NCI-H526 treated with DMSO at 0.1 percent for 48 hours (cell line): ENCODE data around the gene TMEM233.
"Not testable (repeated sequence)": the region's sequence is repeated elsewhere in the genome, so short reads cannot be mapped to it uniquely, and the experiment has no call there.

Experiments
- DNase-seq: peaks from one replicate; lab custom pipeline; 2025; lab: John Stamatoyannopoulos, UW

Gene TMEM233

DNA sequence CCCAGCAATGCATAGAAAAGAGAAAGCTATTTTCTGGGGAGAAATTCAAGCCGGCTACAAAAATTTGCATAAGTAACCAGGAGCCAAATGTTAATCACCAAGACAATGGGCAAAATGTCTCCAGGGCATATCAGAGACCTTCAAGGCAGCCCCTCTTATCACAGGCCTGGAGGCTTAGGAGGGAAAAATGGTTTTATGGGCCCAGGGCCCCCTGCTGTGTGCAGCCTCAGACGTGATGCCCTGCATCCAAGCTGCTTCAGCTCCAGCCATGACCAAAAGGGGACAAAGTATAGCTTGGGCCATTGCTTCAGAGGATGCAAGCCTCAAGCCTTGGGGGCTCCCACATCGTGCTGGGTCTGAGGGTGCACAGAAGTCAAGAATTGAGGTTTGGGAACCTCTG is 15.8 kb downstream of the TMEM233 start:
- no peak for DNase-seq

DNA sequence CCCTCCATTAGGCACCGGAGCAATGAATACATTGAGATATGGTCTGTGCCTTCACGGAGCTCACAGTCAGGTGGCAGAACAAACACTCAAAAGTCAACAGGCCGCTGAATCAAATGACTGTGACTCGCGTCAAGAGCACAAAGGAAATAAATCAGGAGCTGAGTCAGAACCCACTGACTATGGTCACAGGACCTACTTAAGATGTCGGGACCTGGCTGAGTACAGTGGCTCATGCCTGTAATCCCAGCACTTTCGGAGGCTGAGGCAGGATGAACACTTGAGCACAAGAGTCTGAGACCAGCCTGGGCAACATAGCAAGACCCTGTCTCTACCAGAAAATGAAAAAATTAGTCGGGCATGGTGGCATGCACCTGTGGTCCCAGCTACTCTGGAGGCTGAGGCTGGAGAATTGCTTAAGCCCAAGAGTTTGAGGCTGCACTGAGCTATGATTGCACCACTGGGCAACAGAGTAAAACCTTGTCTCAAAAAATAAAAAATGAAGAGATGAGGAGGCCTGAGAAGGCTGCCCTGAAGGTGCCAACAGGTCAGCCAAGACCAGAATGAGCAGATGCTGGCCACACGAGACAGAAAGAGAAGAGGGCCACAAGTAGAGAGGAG is 19.9 kb downstream of the TMEM233 start:
- DNase-seq = no peak

DNA sequence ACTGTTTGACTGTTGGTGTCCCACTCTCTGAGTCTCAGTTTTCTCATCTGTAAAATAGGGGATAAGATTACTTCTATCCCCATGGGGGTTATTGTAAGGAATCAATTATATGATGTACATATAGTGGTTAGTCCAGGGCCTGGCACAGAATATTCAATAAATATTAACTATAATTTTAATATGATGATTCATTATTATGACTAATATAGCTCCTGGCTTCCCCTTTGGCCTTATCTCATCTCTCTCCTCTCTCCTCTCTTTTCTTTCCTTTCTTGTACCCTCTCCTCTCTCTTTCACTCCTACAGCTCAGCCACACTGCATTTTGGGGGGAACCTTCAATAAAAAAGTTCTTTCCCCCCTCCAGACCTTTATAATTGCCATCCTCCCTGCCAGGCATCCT is 21.1 kb downstream of the TMEM233 start:
- DNase-seq = no peak

DNA sequence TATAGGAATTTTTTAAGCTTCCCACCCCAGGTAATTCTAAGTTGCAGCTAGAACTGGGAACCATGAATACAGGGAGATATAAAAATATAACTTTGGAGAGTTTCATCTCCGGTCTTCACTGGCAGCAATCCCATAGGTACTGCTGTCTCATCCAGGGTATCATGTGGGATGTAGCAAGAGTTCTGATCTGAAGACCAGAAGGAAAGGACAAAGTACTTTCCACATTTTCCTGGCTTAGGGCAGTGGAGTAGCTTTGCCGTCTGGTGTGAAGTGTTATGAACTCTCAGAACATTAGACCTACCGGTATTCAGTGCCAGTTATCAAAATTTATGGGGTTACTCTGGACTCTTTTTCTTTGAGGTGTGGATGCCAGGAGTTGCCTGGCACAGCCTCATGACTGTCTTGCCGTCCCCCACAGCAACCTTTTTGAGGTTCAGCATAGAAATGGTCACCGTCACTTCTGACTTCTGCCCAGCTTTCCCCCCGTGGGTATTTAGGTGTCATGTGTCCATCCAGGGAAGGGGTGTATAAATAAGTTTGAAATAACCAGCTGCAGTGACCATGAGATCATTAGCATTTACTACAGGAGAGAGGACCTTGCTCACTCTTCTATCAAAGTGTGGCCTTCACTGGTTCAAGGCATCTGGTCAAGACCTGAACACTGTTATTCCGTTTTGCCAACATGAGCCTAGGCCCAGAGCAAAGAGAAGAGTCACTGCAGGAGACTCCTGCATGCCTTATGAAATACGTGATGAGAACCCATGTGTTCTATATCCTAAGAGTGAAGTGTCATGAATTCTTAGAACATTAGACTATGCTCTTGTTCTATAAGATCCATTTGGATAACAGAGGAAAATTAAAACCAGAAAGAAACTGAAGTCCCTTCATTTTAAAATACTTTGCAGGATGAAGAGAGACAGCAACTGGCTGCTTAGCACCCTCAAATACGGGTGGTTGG is 22.2 kb downstream of the TMEM233 start:
- no peak for DNase-seq

DNA sequence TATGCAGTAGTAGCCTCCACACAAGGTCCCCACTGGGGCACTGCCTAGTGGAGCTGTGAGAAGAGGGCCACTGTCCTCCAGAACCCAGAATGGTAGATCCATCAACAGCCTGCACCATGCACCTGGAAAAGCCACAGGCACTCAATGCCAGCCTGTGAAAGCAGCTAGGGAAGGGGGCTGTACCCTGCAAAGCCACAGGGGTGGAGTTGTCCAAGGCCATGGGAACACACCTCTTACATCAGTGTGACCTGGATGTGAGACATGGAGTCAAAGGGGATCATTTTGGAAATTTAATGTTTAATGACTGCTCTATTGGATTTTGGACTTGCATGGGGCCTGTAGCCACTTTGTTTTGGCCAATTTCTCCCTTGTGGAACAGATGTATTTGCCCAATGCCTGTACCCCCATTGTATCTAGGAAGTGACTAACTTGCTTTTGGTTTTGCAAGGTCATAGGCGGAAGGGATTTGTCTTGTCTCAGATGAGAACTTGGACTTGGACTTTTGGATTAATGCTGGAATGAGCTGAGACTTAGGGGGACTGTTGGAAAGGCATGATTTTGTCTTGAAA is 24.8 kb downstream of the TMEM233 start:
- DNase-seq = not testable (repeated sequence)

DNA sequence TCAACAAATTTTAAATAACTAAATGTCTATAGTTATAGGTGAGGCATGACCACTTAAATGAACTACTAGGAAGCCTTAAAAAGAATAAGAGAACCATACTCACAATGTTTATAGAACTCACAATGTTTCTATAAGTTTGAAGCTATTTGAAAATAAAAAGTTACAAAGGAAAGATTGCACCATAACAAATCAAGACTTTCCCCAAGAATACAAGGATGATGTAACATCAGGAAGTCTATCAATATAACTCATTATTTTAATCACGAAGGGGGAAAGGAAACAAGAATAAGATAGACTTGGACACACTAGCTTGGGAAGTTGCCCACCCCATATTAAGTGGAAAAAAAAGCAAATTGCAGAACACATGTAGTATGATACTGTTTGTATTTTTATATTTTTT is 26.9 kb downstream of the TMEM233 start:
- DNase-seq = no peak

DNA sequence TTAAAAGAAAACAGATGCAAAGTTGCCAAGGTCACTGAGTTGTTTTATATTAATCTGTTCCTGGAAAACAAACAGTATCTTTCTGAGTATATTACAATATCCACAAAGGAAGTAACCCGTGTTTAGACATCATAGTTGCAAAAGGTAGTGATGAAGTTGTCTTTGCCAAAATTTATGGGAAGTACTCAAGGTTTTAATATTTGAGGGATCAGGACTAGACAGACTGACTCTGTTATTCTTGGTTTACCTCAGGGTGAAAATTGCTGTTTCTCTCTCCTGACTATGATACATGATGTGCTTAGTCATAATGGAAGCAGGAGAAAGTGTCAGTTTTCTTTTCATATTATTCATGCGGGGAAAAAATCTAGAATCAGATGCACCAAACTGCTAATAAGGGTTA is 28.3 kb downstream of the TMEM233 start:
- no peak for DNase-seq

DNA sequence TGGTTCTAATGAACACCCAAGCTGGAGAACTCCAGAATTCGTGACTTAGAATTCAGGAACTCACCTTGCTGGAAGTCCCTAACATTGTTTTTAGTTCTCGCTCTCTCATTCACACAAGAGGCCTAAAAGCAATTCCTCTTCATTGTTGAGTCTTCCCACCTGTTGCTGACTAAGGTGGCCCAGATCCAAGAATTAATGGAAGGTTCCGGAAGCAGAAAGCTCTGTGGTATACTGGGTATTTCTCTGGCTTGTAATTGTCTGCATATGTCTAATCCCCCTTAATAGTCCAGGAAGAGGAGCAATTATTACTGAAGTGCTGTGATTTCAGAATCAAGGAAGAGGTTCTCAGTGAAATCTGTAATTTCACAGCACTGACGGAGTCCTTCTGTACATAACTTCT is 31.4 kb downstream of the TMEM233 start:
- DNase-seq = no peak

DNA sequence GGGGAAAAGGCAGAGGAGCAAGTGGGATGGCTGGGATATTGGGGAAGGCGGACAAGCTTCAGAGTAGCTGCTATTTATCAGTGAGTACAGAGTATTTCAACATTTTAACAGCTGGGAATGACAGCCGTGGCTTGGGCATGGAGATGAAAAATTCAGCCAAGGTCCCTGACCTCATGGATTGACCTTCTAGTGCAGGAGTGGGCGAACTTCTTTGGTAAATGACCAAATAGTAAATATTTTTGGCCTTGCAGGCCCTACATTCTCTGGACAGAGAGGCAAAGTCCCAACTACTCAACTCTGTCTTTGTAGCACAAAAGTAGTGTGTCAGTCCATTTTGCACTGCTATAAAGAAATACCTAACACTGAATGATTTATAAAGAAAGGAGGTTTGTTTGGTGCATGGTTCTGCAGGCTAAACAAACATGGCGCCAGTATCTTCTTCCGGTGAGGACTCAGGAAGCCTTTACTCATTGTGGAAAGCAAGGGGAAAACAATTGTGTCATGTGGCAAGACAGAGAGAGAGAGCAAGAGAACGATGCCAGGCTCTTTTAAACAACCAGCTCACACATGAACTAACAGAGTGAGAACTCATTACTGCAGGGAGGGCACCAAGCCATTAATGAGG is 33.6 kb downstream of the TMEM233 start:
- DNase-seq = no peak

DNA sequence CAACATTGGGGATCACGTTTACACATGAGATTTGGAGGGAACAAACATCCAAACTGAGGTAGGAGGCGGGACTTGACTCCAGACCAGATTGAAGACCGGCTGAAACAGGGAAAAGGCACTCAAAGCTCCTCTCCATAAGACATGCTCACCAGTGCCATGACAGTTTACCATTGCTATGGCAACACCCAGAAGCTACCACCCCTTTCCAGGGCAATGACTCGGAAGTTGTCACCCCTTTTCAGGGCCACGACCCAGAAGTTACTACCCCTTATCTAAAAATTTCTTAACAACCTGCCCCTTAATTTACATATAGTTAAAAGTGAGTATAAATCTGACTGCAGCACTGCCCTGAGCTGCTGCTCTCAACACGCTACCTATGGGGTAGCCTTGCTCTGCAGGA is 34.1 kb downstream of the TMEM233 start:
- no peak for DNase-seq

DNA sequence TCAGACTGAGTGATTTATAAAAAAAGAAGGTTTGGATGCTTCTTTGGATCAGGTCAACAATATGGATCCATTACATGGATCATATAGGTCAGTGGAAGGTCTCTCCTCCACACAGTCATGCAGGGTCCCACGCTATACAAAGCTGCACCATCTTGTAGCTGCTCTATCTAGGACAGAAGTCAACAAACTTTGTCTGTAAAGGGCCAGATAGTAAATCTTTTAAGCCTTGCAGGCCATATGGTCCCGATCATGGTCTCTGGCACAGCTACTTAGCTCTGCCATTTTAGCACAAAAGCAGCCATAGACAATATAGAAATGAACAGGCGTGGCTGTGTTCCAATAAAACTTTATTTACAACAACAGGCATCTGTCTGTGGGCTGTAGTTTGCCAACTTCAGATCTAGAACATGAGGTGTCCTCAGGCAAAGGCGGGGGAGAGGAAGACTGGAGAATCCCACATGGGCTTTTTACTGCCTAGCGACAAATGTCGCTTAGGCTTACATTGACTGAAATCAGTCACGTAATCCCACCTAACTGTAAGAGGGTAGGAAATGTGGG is 36.7 kb downstream of the TMEM233 start:
- DNase-seq = no peak

DNA sequence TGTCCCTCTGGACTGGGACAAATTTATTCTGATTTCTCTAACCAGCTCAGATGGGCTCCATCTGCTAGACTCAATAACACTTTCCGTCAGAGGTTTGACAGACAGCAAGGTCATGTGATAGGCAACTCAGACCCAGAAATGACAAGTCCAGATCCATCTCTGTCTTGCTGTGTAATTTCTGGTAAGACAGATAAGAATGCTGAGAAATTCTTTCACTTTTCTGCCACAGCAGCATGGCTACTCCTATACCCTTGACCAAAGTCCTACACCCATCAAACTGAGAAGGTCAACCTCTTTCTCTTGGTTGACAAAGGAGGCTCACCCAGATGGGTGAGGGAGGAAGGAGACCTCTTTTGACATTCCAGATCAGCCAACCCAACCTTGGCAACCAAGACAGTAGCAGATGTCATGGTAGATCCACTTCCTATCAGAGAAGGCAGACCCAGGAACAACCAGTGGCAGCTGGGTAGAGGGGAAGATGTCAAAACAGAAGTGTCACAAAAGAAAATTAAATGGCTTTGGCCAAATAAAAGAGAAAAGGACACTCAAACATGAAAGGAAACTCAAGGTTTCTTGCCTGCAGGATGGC is 37.5 kb downstream of the TMEM233 start:
- DNase-seq = no peak

DNA sequence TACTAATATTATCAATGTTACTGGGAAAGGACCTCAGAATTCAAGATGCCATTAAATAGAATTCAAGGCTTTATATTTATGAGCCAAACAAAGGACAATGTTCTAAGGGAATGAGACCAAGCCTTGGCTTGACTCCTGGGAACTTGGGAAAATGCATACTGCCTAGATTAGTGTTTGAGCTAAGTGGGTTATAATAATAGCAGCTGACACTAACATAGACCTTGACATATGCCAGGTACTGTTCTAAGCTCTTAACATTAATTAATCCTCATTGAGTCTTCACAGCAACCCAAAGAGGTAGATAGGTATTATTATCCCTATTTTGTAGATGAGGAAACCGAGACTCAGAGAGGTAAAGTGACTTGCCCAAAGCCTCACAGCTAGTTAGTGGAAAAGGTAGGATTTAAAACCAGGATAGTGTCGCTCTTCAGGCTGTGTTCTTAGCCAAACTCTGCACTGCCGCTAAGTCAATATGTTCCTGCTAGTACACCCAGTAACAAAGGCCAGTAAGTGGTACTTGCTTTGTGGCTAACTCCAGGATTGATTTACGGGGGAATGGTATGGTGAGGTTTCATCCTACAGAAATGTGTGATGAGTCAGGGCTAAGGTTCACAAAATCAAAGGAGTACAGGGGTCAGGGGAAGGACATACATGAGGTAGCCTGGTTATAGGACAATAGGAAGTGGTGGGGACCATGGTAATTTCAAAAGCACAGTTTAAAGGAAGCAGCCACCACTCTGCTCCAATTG is 38.5 kb downstream of the TMEM233 start:
- DNase-seq = no peak

DNA sequence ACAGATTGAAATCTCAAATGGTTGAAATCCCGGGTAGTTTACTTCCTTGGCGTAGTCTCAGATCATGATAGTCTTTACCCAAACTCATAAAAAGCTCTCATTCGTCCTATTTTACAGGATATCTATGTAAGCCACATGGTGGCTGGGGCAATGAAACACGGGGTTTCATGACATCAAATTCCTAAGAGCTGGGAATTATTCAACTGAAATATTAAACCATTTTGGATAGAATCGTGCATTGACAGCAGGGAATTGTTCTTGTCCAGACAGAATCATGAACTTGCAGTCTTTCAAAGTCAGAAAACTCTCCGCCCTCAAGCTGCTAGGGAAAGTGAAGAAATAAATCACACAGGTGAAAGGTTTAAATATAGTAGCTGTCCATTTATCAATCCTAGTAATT is 41.2 kb downstream of the TMEM233 start:
- no peak for DNase-seq

DNA sequence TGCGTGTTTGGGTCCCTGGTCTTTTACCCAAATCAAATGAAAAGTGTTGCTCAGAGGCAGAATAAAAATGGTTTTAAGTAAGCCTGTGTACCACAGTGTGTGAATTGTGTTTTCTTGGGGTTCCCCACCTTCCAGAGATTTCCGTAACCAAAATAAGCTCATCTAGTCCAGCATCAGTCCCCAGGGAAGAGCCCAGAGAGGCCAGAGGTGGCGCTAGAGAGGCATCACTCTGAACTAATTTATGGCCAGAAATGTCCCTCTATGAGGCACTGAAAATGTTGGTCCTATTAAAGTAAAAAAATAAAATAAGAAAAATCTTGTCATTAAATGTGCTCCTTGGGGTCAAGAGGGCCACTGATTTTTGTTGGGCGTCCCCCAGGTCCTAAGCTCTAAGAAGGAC is 49.4 kb downstream of the TMEM233 start:
- no peak for DNase-seq

DNA sequence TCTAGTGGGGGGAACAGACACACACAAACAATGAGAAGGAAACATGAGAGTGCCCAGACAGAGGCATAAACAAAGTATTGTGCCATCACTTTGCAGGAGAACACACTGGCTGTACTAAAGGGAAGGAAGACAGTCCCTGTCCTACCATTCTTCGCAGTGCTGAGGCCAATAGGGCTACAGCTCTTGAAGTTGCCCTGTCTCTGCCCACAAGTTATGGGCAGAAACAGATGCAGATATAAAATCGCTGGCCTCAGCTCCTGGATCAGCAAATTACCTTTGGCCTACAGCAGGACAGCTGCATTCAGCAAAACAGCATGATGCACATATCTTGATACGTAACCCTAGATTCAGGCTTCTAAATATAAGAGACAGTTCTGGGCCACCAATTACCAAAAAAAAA is 51.4 kb downstream of the TMEM233 start:
- DNase-seq = no peak

DNA sequence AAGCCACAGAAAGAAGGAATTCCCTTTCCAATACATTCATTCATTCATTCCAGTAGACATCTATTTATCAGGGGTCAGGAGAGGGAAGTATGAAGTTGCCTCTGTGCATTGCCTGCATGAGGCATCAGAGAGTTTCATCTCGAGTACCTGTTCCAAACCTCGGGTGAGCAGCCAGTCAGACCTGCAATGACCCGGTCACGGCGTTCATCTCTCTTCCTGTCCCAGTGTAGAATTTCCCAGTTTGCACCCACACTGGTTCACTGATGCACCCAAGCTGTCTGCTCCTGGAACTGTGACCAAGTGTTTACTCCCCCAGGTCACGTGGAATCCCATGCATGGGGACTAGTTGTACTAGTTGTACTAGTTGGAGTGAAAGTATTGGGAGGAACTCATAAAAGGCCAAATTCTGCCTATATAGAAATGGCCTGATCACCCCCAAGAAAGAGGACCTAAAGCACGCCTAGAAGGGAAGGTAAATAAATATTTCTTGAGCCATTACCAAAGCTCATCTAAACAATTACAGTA is 52.0 kb downstream of the TMEM233 start:
- DNase-seq = no peak

DNA sequence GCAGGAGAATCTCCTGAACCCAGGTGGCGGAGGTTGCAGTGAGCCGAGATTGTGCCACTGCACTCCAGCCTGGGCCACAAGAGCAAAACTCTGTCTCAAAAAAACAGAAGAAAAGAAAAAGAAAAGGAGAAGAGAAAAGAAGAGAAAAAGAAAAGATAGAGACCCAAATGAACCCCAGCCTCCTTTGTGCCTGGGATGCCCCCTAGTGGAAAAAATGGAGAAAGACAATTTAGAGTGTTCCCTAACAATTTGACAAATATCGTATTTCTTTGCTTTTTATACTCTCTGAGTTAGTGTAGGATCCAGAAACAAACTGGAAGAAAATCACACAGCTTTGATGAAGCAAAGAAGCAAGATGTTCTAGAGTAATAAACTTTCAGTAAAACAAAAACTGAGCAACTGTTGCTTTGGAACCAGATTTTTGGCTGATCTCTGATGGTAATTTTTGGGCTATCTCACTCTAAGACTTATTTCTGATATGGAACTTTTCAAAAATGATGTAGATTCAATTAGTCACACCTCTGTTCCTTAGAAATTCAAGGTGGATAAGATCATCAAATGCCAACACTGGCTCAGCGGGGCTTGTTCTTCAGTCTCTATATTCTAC is 55.7 kb downstream of the TMEM233 start:
- no peak for DNase-seq

DNA sequence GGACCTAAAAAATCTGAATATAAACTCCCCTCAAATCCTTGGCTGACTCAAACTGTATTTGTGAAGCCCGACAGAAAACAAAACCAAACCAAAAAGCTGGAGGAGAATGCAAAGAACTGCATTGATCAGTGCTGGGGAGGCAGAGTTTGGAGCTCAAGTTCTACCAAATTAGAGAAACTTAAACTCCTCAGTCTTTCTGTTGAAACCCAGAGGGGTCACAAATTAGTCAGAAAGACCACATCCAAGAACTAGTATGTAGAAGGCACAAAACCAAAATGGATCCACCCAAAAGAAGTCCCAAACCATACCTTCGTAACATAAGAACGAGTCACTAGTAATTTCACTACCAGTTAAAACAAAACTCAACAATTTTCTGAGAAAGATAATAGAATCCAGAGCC is 59.1 kb downstream of the TMEM233 start:
- DNase-seq = no peak

DNA sequence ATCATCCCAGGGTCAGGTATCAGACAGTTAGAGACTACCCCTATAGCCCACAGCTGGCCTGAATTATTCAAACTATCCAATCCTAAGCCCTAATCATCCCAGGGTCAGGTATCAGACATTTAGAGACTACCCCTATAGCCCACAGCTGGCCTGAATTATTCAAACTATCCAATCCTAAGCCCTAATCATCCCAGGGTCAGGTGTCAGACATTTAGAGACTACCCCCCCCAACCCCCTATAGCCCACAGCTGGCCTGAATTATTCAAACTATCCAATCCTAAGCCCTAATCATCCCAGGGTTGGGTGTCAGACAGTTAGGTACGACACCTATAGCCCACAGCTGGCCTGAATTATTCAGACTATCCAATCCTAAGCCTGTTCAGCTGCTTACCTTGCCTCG is 63.4 kb downstream of the TMEM233 start:
- DNase-seq = not testable (repeated sequence)

DNA sequence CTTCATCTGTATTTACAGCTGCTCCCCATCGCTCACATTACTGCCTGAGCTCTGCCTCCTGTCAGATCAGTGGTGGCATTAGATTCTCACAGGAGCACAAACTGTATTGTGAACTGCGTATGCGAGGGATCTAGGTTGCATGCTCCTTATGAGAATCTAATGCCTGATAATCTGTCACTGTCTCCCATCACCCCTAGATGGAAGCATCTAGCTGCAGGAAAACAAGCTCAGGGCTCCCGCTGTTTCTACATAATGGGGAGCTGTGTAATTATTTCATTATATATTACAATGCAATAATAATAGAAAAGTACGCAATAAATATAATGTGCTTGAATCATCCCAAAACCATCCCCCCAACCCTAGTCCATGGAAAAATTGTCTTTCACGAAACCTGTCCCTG is 64.6 kb downstream of the TMEM233 start:
- DNase-seq = not testable (repeated sequence)
